Measurements from ENCODE around the gene TFEC. TPM values are rescaled to one million over a fixed set of nuclear protein-coding genes. Genes with fewer than 3 reads are reported as not detected.

TFEC gene, protein sequence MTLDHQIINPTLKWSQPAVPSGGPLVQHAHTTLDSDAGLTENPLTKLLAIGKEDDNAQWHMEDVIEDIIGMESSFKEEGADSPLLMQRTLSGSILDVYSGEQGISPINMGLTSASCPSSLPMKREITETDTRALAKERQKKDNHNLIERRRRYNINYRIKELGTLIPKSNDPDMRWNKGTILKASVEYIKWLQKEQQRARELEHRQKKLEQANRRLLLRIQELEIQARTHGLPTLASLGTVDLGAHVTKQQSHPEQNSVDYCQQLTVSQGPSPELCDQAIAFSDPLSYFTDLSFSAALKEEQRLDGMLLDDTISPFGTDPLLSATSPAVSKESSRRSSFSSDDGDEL
- 0.13 and 0.19 TPM in 2 replicates for total RNA-seq

DNA sequence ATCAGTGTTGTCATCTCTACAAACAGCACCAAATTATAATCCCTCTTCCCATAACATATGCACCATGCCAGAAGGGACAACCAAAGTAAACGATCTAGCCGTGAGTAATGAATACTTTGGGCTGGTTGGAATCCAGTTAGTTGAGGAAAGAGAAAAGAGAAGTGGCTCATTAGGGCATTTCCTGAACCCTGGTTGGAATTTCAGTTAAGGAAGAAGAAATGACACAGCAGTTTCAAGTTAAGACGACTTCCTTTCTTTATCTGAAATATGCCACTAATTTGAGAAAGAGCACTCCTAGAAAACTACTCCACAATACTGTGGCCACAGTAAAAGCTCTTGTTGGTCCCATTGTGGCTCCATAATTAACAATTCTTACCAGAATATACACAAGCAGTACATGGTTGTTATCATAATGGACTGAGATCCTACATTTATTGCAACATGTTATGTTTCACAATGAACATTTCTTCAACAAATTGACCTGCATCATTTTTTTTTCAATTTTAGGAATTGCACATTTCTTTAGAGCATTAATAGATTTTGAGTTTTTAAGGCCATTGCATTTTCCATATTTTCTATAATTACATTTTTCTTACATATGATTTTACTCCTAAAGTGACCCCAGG is at the start of gene TFEC:
TFEC (minus strand) TSS at position 113 of the 626 bp plus-strand sequence. CDS start 46,322 bp downstream, outside the sequence.

Other genes starting within 250 kb of the TFEC start
- gene TES, start 179.8 kb upstream of the TFEC start, total RNA-seq, result 41.2 and 45.2 TPM in 2 replicates